ENCODE data around the gene ELFN2. TPM values are rescaled to one million over a fixed set of nuclear protein-coding genes. Genes with fewer than 3 reads are reported as not detected.

The ELFN2 gene
- total and polyA plus RNA-seq, 4 donors, result 0.62 to 6.8 (median 1.6) TPM

GRCh38 chr22:37394341-37394740, 32.9 kb downstream of the ELFN2 start:
- TF ChIP-seq, protein P1, sequence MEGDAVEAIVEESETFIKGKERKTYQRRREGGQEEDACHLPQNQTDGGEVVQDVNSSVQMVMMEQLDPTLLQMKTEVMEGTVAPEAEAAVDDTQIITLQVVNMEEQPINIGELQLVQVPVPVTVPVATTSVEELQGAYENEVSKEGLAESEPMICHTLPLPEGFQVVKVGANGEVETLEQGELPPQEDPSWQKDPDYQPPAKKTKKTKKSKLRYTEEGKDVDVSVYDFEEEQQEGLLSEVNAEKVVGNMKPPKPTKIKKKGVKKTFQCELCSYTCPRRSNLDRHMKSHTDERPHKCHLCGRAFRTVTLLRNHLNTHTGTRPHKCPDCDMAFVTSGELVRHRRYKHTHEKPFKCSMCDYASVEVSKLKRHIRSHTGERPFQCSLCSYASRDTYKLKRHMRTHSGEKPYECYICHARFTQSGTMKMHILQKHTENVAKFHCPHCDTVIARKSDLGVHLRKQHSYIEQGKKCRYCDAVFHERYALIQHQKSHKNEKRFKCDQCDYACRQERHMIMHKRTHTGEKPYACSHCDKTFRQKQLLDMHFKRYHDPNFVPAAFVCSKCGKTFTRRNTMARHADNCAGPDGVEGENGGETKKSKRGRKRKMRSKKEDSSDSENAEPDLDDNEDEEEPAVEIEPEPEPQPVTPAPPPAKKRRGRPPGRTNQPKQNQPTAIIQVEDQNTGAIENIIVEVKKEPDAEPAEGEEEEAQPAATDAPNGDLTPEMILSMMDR (IDR thresholded peaks at IDR 0.05; ENCODE audit: control extremely low read depth, extremely low read depth), result no peak
- DNase-seq (no peak), ATAC-seq (ENCODE audit: insufficient read depth, low FRiP score) (no peak)
- H3K36me3 ChIP-seq (ENCODE audit: control insufficient read depth in 4 of 4, insufficient read depth in 4 of 4, low read length in 4 of 4), result no peaks in the 10 kb centered on the region
- no peaks in the 10 kb centered on the region for H3K27me3 ChIP-seq (ENCODE audit: control insufficient read depth in 3 of 3, insufficient read depth in 3 of 3, low read length in 2 of 3)
- H3K9ac ChIP-seq (ENCODE audit: insufficient read depth in 1 of 2, low read length in 2 of 2), result no peak overlapping the region
- H3K4me3 ChIP-seq, result no peak overlapping the region
- H3K27ac ChIP-seq (ENCODE audit: low read depth in 1 of 2, low read length in 1 of 2), result no peak overlapping the region
- WGBS, 2 donors, result 82 to 93% methylated on average over 20 of the region's 20 CpGs
- H3K4me1 ChIP-seq (ENCODE audit: control insufficient read depth in 5 of 5, insufficient read depth in 5 of 5, low read length in 5 of 5), result peaks cover 0 to 10% (median 0%) of the 10 kb centered on the region in 5 donors
- no peaks in the 10 kb centered on the region for H3K9me3 ChIP-seq (ENCODE audit: control insufficient read depth in 4 of 4, insufficient read depth in 3 of 4, low read length in 3 of 4)

DNA sequence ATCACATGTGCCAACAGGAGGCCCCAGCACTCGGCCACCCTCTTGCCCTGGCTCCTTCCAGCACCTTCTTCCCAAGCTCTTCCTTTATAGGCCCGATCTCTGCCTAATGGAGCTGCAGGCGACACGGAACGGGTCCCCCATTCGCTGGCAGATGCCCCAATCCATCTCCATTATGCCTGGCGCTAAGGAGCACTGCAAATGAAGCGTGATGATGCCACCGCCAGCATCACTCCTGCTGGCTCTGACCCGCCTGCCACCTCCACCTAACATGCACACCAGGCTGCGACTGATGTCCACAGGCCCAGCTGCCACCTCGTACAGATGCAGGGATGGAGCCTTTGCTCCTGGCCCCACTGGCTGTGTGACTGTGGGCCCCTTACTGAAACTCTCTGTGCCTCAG, 33.5 kb downstream of the ELFN2 start:
- DNase-seq (no peak), ATAC-seq (ENCODE audit: insufficient read depth, low FRiP score) (no peak)
- TF ChIP-seq, protein P1 (IDR thresholded peaks at IDR 0.05; ENCODE audit: control extremely low read depth, extremely low read depth), result no peak
- H3K4me1 ChIP-seq (ENCODE audit: control insufficient read depth in 5 of 5, insufficient read depth in 5 of 5, low read length in 5 of 5), result peaks cover 0 to 10% (median 0%) of the 10 kb centered on the region in 5 donors
- H3K27me3 ChIP-seq (ENCODE audit: control insufficient read depth in 3 of 3, insufficient read depth in 3 of 3, low read length in 2 of 3), result no peaks in the 10 kb centered on the region
- WGBS, 2 donors, result 91 to 95% methylated on average over 12 of the region's 12 CpGs
- no peak overlapping the region for H3K4me3 ChIP-seq
- no peaks in the 10 kb centered on the region for H3K9me3 ChIP-seq (ENCODE audit: control insufficient read depth in 4 of 4, insufficient read depth in 3 of 4, low read length in 3 of 4)
- H3K27ac ChIP-seq (ENCODE audit: low read depth in 1 of 2, low read length in 1 of 2), result no peak overlapping the region
- H3K9ac ChIP-seq (ENCODE audit: insufficient read depth in 1 of 2, low read length in 2 of 2), result no peak overlapping the region
- no peaks in the 10 kb centered on the region for H3K36me3 ChIP-seq (ENCODE audit: control insufficient read depth in 4 of 4, insufficient read depth in 4 of 4, low read length in 4 of 4)

DNA sequence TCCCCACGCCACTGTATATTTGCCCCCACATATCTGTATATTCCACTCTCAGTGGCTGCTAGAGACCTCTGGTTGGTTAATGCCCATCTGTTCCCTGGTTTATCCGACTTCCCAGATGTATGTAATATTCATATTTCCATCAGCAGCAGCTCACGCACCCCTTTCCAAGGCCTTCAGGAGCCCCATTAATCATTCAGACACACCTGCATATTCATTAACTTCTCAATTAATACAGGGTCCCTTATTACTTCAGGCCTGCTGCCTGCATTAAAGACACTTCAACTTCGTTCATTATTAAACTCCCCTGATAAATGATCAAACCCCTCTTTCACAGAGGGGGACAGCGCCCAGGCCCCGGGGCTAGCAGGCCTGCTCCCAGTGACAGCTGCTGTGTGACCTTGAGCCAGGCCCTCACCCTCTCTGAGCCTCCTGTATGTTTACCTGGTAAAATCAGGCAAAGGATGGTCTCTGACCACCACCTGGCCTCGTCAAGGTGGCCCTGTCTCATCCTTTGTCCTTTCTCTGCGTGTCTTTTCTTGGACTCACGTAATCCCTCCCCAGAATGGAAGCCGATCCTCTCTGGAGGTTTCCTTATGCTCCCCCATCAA, 34.5 kb downstream of the ELFN2 start:
- ATAC-seq (ENCODE audit: insufficient read depth, low FRiP score) (no peak), DNase-seq (no peak)
- H3K36me3 ChIP-seq (ENCODE audit: control insufficient read depth in 4 of 4, insufficient read depth in 4 of 4, low read length in 4 of 4), result no peaks in the 10 kb centered on the region
- TF ChIP-seq, protein P1 (IDR thresholded peaks at IDR 0.05; ENCODE audit: control extremely low read depth, extremely low read depth), result no peak
- no peak overlapping the region for H3K27ac ChIP-seq (ENCODE audit: low read depth in 1 of 2, low read length in 1 of 2)
- no peaks in the 10 kb centered on the region for H3K27me3 ChIP-seq (ENCODE audit: control insufficient read depth in 3 of 3, insufficient read depth in 3 of 3, low read length in 2 of 3)
- peaks cover 0 to 10% (median 0%) of the 10 kb centered on the region in 5 donors for H3K4me1 ChIP-seq (ENCODE audit: control insufficient read depth in 5 of 5, insufficient read depth in 5 of 5, low read length in 5 of 5)
- no peaks in the 10 kb centered on the region for H3K9me3 ChIP-seq (ENCODE audit: control insufficient read depth in 4 of 4, insufficient read depth in 3 of 4, low read length in 3 of 4)
- H3K9ac ChIP-seq (ENCODE audit: insufficient read depth in 1 of 2, low read length in 2 of 2), result no peak overlapping the region
- no peak overlapping the region for H3K4me3 ChIP-seq
- WGBS, 2 donors, result 87% methylated on average over 10 of the region's 10 CpGs

GRCh38 chr22:37391702-37392101, 35.6 kb downstream of the ELFN2 start:
- Histone ChIP-seq H3K9me3 (ENCODE audit: control insufficient read depth in 4 of 4, insufficient read depth in 3 of 4, low read length in 3 of 4) (no peaks in the 10 kb centered on the region), H3K27ac (ENCODE audit: low read depth in 1 of 2, low read length in 1 of 2) (no peak overlapping the region), H3K9ac (ENCODE audit: insufficient read depth in 1 of 2, low read length in 2 of 2) (no peak overlapping the region), H3K27me3 (ENCODE audit: control insufficient read depth in 3 of 3, insufficient read depth in 3 of 3, low read length in 2 of 3) (no peaks in the 10 kb centered on the region), H3K36me3 (ENCODE audit: control insufficient read depth in 4 of 4, insufficient read depth in 4 of 4, low read length in 4 of 4) (no peaks in the 10 kb centered on the region), H3K4me1 (ENCODE audit: control insufficient read depth in 5 of 5, insufficient read depth in 5 of 5, low read length in 5 of 5) (peaks cover 0 to 4% (median 0%) of the 10 kb centered on the region in 5 donors), H3K4me3 (no peak overlapping the region)
- ATAC-seq (ENCODE audit: insufficient read depth, low FRiP score) (no peak), DNase-seq (no peak)
- TF ChIP-seq, protein P1 (IDR thresholded peaks at IDR 0.05; ENCODE audit: control extremely low read depth, extremely low read depth), result no peak
- WGBS, 2 donors, result 80 to 83% methylated on average over 7 of the region's 7 CpGs
